Neural cell (in vitro differentiated cells): Measurements from ENCODE around the gene TSPAN18. TPM values are rescaled to one million over a fixed set of nuclear protein-coding genes. Genes with fewer than 3 reads are reported as not detected.

Experiments used
- H2AFZ ChIP-seq: fragments of 200-600, 300-800 bp; sonication (generic), shearing (Covaris generic); 2 replicates; pipeline ENCODE4 v1.6.0; 2014; ENCODE audit warnings: low read depth, mild to moderate bottlenecking, antibody characterized with exemption, low read length, moderate library complexity
- H3F3A ChIP-seq: fragments of 200-600 bp; shearing (Covaris generic); 2 replicates; pipeline ENCODE4 v1.6.1; 2016; ENCODE audit warnings: mild to moderate bottlenecking, moderate library complexity, mixed read lengths, antibody characterized with exemption, low read length; ENCODE audit not compliant: insufficient read depth, poor library complexity, severe bottlenecking
- H3K27ac ChIP-seq: fragments of 200-600, 300-800 bp; sonication (generic), shearing (Covaris generic); 2 replicates; pipeline ENCODE4 v1.5.1; 2014; ENCODE audit warnings: mild to moderate bottlenecking, low read length, moderate library complexity
- H3K27me3 ChIP-seq: fragments of 300-800, 200-600 bp; sonication (generic), shearing (Covaris generic); 2 replicates; pipeline ENCODE4 v1.6.0; 2014; ENCODE audit warnings: mild to moderate bottlenecking, low read depth, low read length, moderate library complexity; ENCODE audit not compliant: insufficient read depth
- H3K36me3 ChIP-seq: fragments of 300-800, 200-600 bp; sonication (generic), shearing (Covaris generic); 2 replicates; pipeline ENCODE4 v1.5.1; 2014; ENCODE audit warnings: mild to moderate bottlenecking, antibody characterized with exemption, low read length, moderate library complexity; ENCODE audit not compliant: insufficient read depth
- H3K4me2 ChIP-seq: fragments of 300-800, 200-600 bp; sonication (generic), shearing (Covaris generic); 2 replicates; pipeline ENCODE4 v1.6.0; 2014; ENCODE audit warnings: mild to moderate bottlenecking, low read length
- H3K4me3 ChIP-seq: fragments of 300-800, 200-600 bp; sonication (generic), shearing (Covaris generic); 2 replicates; pipeline ENCODE4 v1.5.1; 2014; ENCODE audit warnings: mild to moderate bottlenecking, low read length, moderate library complexity
- H3K79me2 ChIP-seq: fragments of 200-600 bp; shearing (Covaris generic); replicated peaks from 2 replicates; pipeline ENCODE4 v1.6.0; 2014; ENCODE audit warnings: mild to moderate bottlenecking, low read length, moderate library complexity; ENCODE audit not compliant: insufficient read depth
- H3K9ac ChIP-seq: fragments of 300-800, 200-600 bp; sonication (generic), shearing (Covaris generic); 2 replicates; pipeline ENCODE4 v1.6.1; 2016; ENCODE audit warnings: mild to moderate bottlenecking, low read length, mixed read lengths
- H3K9me2 ChIP-seq: fragments of 200-600 bp; shearing (Covaris generic); 2 replicates; pipeline ENCODE4 v1.6.1; 2016; ENCODE audit warnings: mild to moderate bottlenecking, low read length, mixed read lengths; ENCODE audit not compliant: insufficient read depth
- H3K9me3 ChIP-seq: fragments of 200-600, 300-800 bp; sonication (generic), shearing (Covaris generic); 2 replicates; pipeline ENCODE4 v1.6.1; 2016; ENCODE audit warnings: mild to moderate bottlenecking, mixed run types, low read length, moderate library complexity, mixed read lengths
- H4K20me1 ChIP-seq: fragments of 200-600 bp; shearing (Covaris generic); 2 replicates; pipeline ENCODE4 v1.6.1; 2016; ENCODE audit warnings: mild to moderate bottlenecking, mixed run types; ENCODE audit not compliant: insufficient read depth
- CTCF ChIP-seq: fragments of 450-650 bp; IDR thresholded peaks from 2 replicates; pipeline ENCODE4 v1.5.1; 2014; ENCODE audit warnings: antibody characterized with exemption, mild to moderate bottlenecking, moderate library complexity; ENCODE audit not compliant: poor library complexity, severe bottlenecking
- EP300 ChIP-seq: fragments of 450-650 bp; conservative IDR thresholded peaks from 2 replicates; pipeline ENCODE4 v1.6.1; 2014; ENCODE audit warnings: antibody characterized with exemption, mild to moderate bottlenecking, moderate library complexity; ENCODE audit not compliant: poor library complexity, severe bottlenecking
- EZH2 ChIP-seq: fragments of 200-600, 300-800 bp; shearing (Covaris generic), sonication (generic); IDR thresholded peaks from 2 replicates; pipeline ENCODE4 v1.6.1; 2014; ENCODE audit warnings: antibody characterized with exemption, low read length, borderline replicate concordance, mild to moderate bottlenecking; ENCODE audit not compliant: insufficient read depth, poor library complexity, severe bottlenecking
- MXI1 ChIP-seq: fragments of 450-650 bp; conservative IDR thresholded peaks from 2 replicates; pipeline ENCODE4 v1.6.1; 2014; ENCODE audit warnings: antibody characterized with exemption, mild to moderate bottlenecking; ENCODE audit not compliant: poor library complexity, severe bottlenecking
- POLR2AphosphoS5 ChIP-seq: IDR thresholded peaks from 2 replicates; pipeline ENCODE4 v1.6.1; 2012
- RAD21 ChIP-seq: fragments of 450-650 bp; conservative IDR thresholded peaks from 2 replicates; pipeline ENCODE4 v1.6.1; 2014; ENCODE audit warnings: antibody characterized with exemption, mild to moderate bottlenecking, moderate library complexity
- REST ChIP-seq: IDR thresholded peaks from 2 replicates; pipeline ENCODE4 v1.6.1; 2012; ENCODE audit warnings: borderline replicate concordance
- SMC3 ChIP-seq: fragments of 450-650 bp; conservative IDR thresholded peaks from 2 replicates; pipeline ENCODE4 v1.6.1; 2014; ENCODE audit warnings: antibody characterized with exemption, mild to moderate bottlenecking, moderate library complexity; ENCODE audit not compliant: poor library complexity
- TAF1 ChIP-seq: IDR thresholded peaks from 2 replicates; pipeline ENCODE4 v1.6.1; 2012; ENCODE audit warnings: low read depth
- polyA plus RNA-seq: library from polyadenylated mRNA; depleted of rRNA; stranded (reverse); fragments of >200 nt; gene quantifications from 2 replicates; pipeline ENCODE4 v1.2.3, GENCODE V29; 2014

The TSPAN18 gene
- polyA plus RNA-seq, 1 donor from 2014 or later: 8.4 TPM

GRCh38 chr11:44748606-44749005 is 21.8 kb downstream of the TSPAN18 start:
- Histone ChIP-seq H3K4me3 (no peak overlapping the region), H3K9me3 (no peaks in the 10 kb centered on the region), H3K27ac (no peak overlapping the region), H3K9ac (no peak overlapping the region), H3K4me2 (no peak overlapping the region), H3K36me3 (no peaks in the 10 kb centered on the region), H3K79me2 (no peaks in the 10 kb centered on the region), H3K27me3 (no peaks in the 10 kb centered on the region), H3K9me2 (no peaks in the 10 kb centered on the region), H4K20me1 (no peaks in the 10 kb centered on the region), H3F3A (no peaks in the 10 kb centered on the region), H2AFZ (no peak overlapping the region)
- TF ChIP-seq RAD21 (no peak), EP300 (no peak), CTCF (no peak), EZH2 (no peak), SMC3 (no peak), TAF1 (no peak), MXI1 (no peak), REST (no peak), POLR2AphosphoS5 (no peak)

- Histone ChIP-seq H2AFZ (no peak overlapping the region), H3F3A (no peaks in the 10 kb centered on the region), H3K4me3 (no peak overlapping the region), H3K27ac (no peak overlapping the region), H3K9ac (no peak overlapping the region), H3K27me3 (no peaks in the 10 kb centered on the region), H3K36me3 (no peaks in the 10 kb centered on the region), H3K9me2 (no peaks in the 10 kb centered on the region), H3K9me3 (no peaks in the 10 kb centered on the region), H3K79me2 (no peaks in the 10 kb centered on the region), H4K20me1 (no peaks in the 10 kb centered on the region), H3K4me2 (no peak overlapping the region)
- no peak for TF ChIP-seq TAF1
- no peak for TF ChIP-seq MXI1
- TF ChIP-seq SMC3: no peak
- TF ChIP-seq EZH2: no peak
- TF ChIP-seq EP300: no peak
- no peak for TF ChIP-seq POLR2AphosphoS5
- no peak for TF ChIP-seq REST
- TF ChIP-seq CTCF: no peak
- no peak for TF ChIP-seq RAD21
Measured at GRCh38 chr11:44749189-44749588, 22.4 kb downstream of the TSPAN18 start.
